H1 (cell line): ENCODE measurements around the gene TTLL7. TPM values are rescaled to one million over a fixed set of nuclear protein-coding genes. Genes with fewer than 3 reads are reported as not detected.

ENCODE experiments used
- CHD2 ChIP-seq: IDR thresholded peaks from 2 replicates; pipeline ENCODE4 v1.6.1; 2012; ENCODE audit warnings: low read length, improper control_type of control experiment
- KDM5A ChIP-seq: fragments of 200-600 bp; IDR thresholded peaks from 2 replicates; pipeline ENCODE4 v1.7.1; 2012; ENCODE audit warnings: mild to moderate bottlenecking, low read length, inconsistent platforms, mixed read lengths
- ZNF274 ChIP-seq: IDR thresholded peaks from 2 replicates; pipeline ENCODE4 v1.7.0; 2012; ENCODE audit warnings: low read length, borderline replicate concordance; ENCODE audit errors: extremely low read depth
- polyA plus RNA-seq, 7 experiments: library from polyadenylated mRNA; depleted of rRNA in 3 of 7; stranded (reverse) in 5 of 7; unstranded in 2 of 7; fragments of >200 nt in 5 of 7; fragments of 200-250 nt in 2 of 7; gene quantifications; 1 replicate in 5 of 7; 2 replicates in 1 of 7; 4 replicates in 1 of 7; pipeline versions ENCODE4 v1.2.1 to v1.2.3, GENCODE V29; 2011 to 2013; ENCODE audit warnings: missing spikeins in 2 of 7, mixed read lengths in 2 of 7
- total RNA-seq: library from RNA; stranded (reverse); fragmentation: NEBNext Ultra II Directional; extraction: Animal tissue kit (Norgen Biotek cat#: 25700); gene quantifications from 2 replicates; pipeline ENCODE4 v1.2.1, GENCODE V29; 2021

TTLL7 gene
- total and polyA plus RNA-seq, 2 of the 8 experiments (the other 6 are each of a cell fraction or from before 2014, with no cell fraction given), result 1.9 to 7.9 TPM

DNA sequence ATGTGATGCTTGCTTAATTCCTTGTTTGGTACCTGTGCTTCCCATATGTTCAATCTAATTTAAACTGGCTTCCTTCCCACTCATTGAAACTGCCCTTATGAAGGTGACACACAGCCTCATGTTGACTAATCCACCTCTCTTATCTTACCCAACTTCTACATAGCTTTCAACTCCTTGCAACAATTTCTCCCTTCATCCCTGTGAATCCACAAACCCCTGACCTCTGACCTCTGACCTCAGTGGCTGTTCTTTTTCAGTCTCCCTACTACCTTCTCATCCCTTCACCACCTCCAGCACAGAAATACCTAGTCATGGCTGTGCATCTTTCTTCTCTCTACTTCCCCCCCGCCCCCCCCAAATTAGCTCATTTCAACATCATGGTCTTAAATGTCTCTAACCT, 144.5 kb downstream of the TTLL7 start (continued):
- TF ChIP-seq ZNF274 (no peak), CHD2 (no peak), KDM5A (no peak)
